GM23338 (cell line): ENCODE measurements around the gene COX10. TPM values are rescaled to one million over a fixed set of nuclear protein-coding genes. Genes with fewer than 3 reads are reported as not detected.

ENCODE experiments used
- ATAC-seq: fragments of 200-7000 bp; cut with Tn5 transposase; 3 replicates; pipeline ENCODE4 v1.9.1; 2020
- DNase-seq: peaks from one replicate; pipeline ENCODE4 v3.0.0-alpha.2; 2015; ENCODE audit warnings: low spot score
- H2AFZ ChIP-seq: fragments of 200-600 bp; sonication (generic); 2 replicates; pipeline ENCODE4 v1.8.0; 2016; ENCODE audit warnings: antibody characterized with exemption, mild to moderate bottlenecking, moderate library complexity
- H3F3A ChIP-seq: fragments of 200-600 bp; sonication (generic); replicated peaks from 2 replicates; pipeline ENCODE4 v1.8.0; 2017; ENCODE audit warnings: antibody characterized with exemption, mixed run types, low read depth
- H3K27ac ChIP-seq: fragments of 200-600 bp; sonication (generic); 2 replicates; pipeline ENCODE4 v1.6.1; 2016; ENCODE audit warnings: low read depth
- H3K27me3 ChIP-seq: fragments of 200-600 bp; sonication (generic); 2 replicates; pipeline ENCODE4 v1.8.0; 2016; ENCODE audit warnings: mild to moderate bottlenecking, mixed run types, moderate library complexity; ENCODE audit not compliant: insufficient read depth
- H3K36me3 ChIP-seq: fragments of 200-600 bp; sonication (generic); 2 replicates; pipeline ENCODE4 v1.8.0; 2016; ENCODE audit warnings: mild to moderate bottlenecking; ENCODE audit not compliant: insufficient read depth
- H3K4me1 ChIP-seq: fragments of 200-600 bp; sonication (generic); 2 replicates; pipeline ENCODE4 v1.8.0; 2016; ENCODE audit warnings: mild to moderate bottlenecking, moderate library complexity; ENCODE audit not compliant: insufficient read depth
- H3K4me2 ChIP-seq: fragments of 200-600 bp; sonication (generic); 2 replicates; pipeline ENCODE4 v1.7.1; 2017; ENCODE audit warnings: mixed run types
- H3K4me3 ChIP-seq: fragments of 200-600 bp; sonication (generic); 2 replicates; pipeline ENCODE4 v1.6.1; 2016; ENCODE audit warnings: mixed run types
- H3K79me2 ChIP-seq: fragments of 200-600 bp; sonication (generic); replicated peaks from 2 replicates; pipeline ENCODE4 v1.8.0; 2017; ENCODE audit warnings: mild to moderate bottlenecking; ENCODE audit not compliant: insufficient read depth
- H3K9me2 ChIP-seq: fragments of 200-600 bp; sonication (generic); 2 replicates; pipeline ENCODE4 v1.8.0; 2017; ENCODE audit not compliant: insufficient read depth
- H4K20me1 ChIP-seq: fragments of 200-600 bp; sonication (generic); replicated peaks from 2 replicates; pipeline ENCODE4 v1.8.0; 2017; ENCODE audit warnings: mild to moderate bottlenecking; ENCODE audit not compliant: insufficient read depth
- H3K27ac Mint-ChIP-seq: 2 replicates; pipeline ENCODE4 v1.8.0; 2020; ENCODE audit warnings: inconsistent platforms, mild to moderate bottlenecking, moderate library complexity, mixed read lengths
- H3K27me3 Mint-ChIP-seq: 3 replicates; pipeline ENCODE4 v1.8.0; 2022; ENCODE audit warnings: low read depth, mild to moderate bottlenecking, moderate library complexity, mixed read lengths, inconsistent platforms; ENCODE audit not compliant: insufficient read depth, poor library complexity
- H3K36me3 Mint-ChIP-seq: 3 replicates; pipeline ENCODE4 v1.8.0; 2021; ENCODE audit warnings: low read depth, mild to moderate bottlenecking, inconsistent platforms, moderate library complexity, mixed read lengths
- H3K4me1 Mint-ChIP-seq: 3 replicates; pipeline ENCODE4 v1.8.0; 2020; ENCODE audit warnings: mild to moderate bottlenecking, inconsistent platforms, mixed read lengths
- H3K4me3 Mint-ChIP-seq: 3 replicates; pipeline ENCODE4 v1.8.0; 2021; ENCODE audit warnings: moderate library complexity, mild to moderate bottlenecking, inconsistent platforms, mixed read lengths
- H3K9me3 Mint-ChIP-seq: 3 replicates; pipeline ENCODE4 v1.8.0; 2020; ENCODE audit warnings: moderate library complexity, mild to moderate bottlenecking, inconsistent platforms, mixed read lengths
- CREB1 ChIP-seq: fragments of 250-450 bp; sonication (Bioruptor Pico); IDR thresholded peaks from 2 replicates; pipeline ENCODE4 v1.5.0; 2020; ENCODE audit warnings: low read depth, mild to moderate bottlenecking, moderate library complexity
- CTCF ChIP-seq, 2 experiments: fragments of 200-600 bp in 1 of 2; sonication (generic) in 1 of 2; conservative IDR thresholded peaks; 2 replicates each; pipeline versions ENCODE4 v1.5.1 to v1.6.1; 2016 to 2017; ENCODE audit warnings: antibody characterized with exemption in 2 of 2, low read depth in 2 of 2, mild to moderate bottlenecking in 2 of 2, moderate library complexity in 1 of 2
- EZH2 ChIP-seq: fragments of 200-600 bp; sonication (generic); IDR thresholded peaks from one replicate; pipeline ENCODE4 v1.8.0; 2017; ENCODE audit warnings: antibody characterized with exemption, mild to moderate bottlenecking, low read depth; ENCODE audit not compliant: unreplicated experiment
- EZH2phosphoT487 ChIP-seq: fragments of 200-600 bp; sonication (generic); IDR thresholded peaks from one replicate; pipeline ENCODE4 v1.8.1; 2018; ENCODE audit warnings: antibody characterized with exemption; ENCODE audit not compliant: unreplicated experiment
- JUNB ChIP-seq: IDR thresholded peaks from one replicate; pipeline ENCODE4 v1.6.1; 2016; ENCODE audit warnings: antibody characterized with exemption; ENCODE audit not compliant: unreplicated experiment
- NANOG ChIP-seq: IDR thresholded peaks from 2 replicates; pipeline ENCODE4 v1.6.1; 2016; ENCODE audit warnings: antibody characterized with exemption, borderline replicate concordance
- STAT1 ChIP-seq: IDR thresholded peaks from one replicate; pipeline ENCODE4 v1.6.1; 2016; ENCODE audit warnings: antibody characterized with exemption; ENCODE audit not compliant: unreplicated experiment
- ZNF331 ChIP-seq: fragments of 250-450 bp; sonication (Bioruptor Pico); IDR thresholded peaks from 2 replicates; pipeline ENCODE4 v1.5.0; 2020; ENCODE audit warnings: low read depth, mild to moderate bottlenecking, moderate library complexity
- polyA plus RNA-seq: library from polyadenylated mRNA; unstranded; fragments of >200 nt; fragmentation: Nextera tagmentation; extraction: Ambion mirVana; gene quantifications from 2 replicates; pipeline ENCODE4 v1.2.1, GENCODE V29; 2016
- total RNA-seq: library from RNA; depleted of rRNA; stranded (reverse); fragments of >200 nt; shearing (Covaris generic); gene quantifications from 2 replicates; pipeline ENCODE4 v1.2.3, GENCODE V29; 2014
- TF ChIP-seq, protein P1 (sequence below): IDR thresholded peaks from one replicate; pipeline ENCODE4 v1.6.1; 2018; ENCODE audit warnings: antibody characterized with exemption; ENCODE audit not compliant: unreplicated experiment
- TF ChIP-seq, protein P2 (sequence below): fragments of 250-450 bp; sonication (Bioruptor Pico); IDR thresholded peaks from 2 replicates; pipeline ENCODE4 v1.5.0; 2020; ENCODE audit warnings: mild to moderate bottlenecking, moderate library complexity

COX10 gene
- total and polyA plus RNA-seq, 2 experiments from 2014 or later = 25.7 to 46.6 TPM

GRCh38 chr17:14153374-14153773, 84.1 kb downstream of the COX10 start (continued):
- TF ChIP-seq, protein P1, sequence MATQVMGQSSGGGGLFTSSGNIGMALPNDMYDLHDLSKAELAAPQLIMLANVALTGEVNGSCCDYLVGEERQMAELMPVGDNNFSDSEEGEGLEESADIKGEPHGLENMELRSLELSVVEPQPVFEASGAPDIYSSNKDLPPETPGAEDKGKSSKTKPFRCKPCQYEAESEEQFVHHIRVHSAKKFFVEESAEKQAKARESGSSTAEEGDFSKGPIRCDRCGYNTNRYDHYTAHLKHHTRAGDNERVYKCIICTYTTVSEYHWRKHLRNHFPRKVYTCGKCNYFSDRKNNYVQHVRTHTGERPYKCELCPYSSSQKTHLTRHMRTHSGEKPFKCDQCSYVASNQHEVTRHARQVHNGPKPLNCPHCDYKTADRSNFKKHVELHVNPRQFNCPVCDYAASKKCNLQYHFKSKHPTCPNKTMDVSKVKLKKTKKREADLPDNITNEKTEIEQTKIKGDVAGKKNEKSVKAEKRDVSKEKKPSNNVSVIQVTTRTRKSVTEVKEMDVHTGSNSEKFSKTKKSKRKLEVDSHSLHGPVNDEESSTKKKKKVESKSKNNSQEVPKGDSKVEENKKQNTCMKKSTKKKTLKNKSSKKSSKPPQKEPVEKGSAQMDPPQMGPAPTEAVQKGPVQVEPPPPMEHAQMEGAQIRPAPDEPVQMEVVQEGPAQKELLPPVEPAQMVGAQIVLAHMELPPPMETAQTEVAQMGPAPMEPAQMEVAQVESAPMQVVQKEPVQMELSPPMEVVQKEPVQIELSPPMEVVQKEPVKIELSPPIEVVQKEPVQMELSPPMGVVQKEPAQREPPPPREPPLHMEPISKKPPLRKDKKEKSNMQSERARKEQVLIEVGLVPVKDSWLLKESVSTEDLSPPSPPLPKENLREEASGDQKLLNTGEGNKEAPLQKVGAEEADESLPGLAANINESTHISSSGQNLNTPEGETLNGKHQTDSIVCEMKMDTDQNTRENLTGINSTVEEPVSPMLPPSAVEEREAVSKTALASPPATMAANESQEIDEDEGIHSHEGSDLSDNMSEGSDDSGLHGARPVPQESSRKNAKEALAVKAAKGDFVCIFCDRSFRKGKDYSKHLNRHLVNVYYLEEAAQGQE = no peak

GRCh38 chr17:14156689-14157088, 87.4 kb downstream of the COX10 start:
- DNase-seq = no peak
- no peaks in the 10 kb centered on the region for H4K20me1 ChIP-seq
- Mint-ChIP-seq H3K4me1 (peaks cover 5% of the 10 kb centered on the region; the same call in 2 of the 3 replicates), H3K27ac (no peak overlapping the region), H3K36me3 (no peaks in the 10 kb centered on the region), H3K27me3 (no peaks in the 10 kb centered on the region), H3K9me3 (no peaks in the 10 kb centered on the region), H3K4me3 (no peak overlapping the region)
- no peak overlapping the region for H2AFZ ChIP-seq
- ATAC-seq = no peak
- no peaks in the 10 kb centered on the region for H3K27me3 ChIP-seq
- H3K4me3 ChIP-seq = no peak overlapping the region
- H3K36me3 ChIP-seq = no peaks in the 10 kb centered on the region
- no peak overlapping the region for H3K4me2 ChIP-seq
- no peaks in the 10 kb centered on the region; the same call in none of the 2 replicates for H3K79me2 ChIP-seq
- no peaks in the 10 kb centered on the region for H3K9me2 ChIP-seq
- H3K4me1 ChIP-seq = no peaks in the 10 kb centered on the region
- H3F3A ChIP-seq = no peaks in the 10 kb centered on the region
- no peak overlapping the region for H3K27ac ChIP-seq
- TF ChIP-seq CREB1 (CRISPR knock-in tag) = no peak
- no peak for TF ChIP-seq STAT1
- TF ChIP-seq, protein P2, sequence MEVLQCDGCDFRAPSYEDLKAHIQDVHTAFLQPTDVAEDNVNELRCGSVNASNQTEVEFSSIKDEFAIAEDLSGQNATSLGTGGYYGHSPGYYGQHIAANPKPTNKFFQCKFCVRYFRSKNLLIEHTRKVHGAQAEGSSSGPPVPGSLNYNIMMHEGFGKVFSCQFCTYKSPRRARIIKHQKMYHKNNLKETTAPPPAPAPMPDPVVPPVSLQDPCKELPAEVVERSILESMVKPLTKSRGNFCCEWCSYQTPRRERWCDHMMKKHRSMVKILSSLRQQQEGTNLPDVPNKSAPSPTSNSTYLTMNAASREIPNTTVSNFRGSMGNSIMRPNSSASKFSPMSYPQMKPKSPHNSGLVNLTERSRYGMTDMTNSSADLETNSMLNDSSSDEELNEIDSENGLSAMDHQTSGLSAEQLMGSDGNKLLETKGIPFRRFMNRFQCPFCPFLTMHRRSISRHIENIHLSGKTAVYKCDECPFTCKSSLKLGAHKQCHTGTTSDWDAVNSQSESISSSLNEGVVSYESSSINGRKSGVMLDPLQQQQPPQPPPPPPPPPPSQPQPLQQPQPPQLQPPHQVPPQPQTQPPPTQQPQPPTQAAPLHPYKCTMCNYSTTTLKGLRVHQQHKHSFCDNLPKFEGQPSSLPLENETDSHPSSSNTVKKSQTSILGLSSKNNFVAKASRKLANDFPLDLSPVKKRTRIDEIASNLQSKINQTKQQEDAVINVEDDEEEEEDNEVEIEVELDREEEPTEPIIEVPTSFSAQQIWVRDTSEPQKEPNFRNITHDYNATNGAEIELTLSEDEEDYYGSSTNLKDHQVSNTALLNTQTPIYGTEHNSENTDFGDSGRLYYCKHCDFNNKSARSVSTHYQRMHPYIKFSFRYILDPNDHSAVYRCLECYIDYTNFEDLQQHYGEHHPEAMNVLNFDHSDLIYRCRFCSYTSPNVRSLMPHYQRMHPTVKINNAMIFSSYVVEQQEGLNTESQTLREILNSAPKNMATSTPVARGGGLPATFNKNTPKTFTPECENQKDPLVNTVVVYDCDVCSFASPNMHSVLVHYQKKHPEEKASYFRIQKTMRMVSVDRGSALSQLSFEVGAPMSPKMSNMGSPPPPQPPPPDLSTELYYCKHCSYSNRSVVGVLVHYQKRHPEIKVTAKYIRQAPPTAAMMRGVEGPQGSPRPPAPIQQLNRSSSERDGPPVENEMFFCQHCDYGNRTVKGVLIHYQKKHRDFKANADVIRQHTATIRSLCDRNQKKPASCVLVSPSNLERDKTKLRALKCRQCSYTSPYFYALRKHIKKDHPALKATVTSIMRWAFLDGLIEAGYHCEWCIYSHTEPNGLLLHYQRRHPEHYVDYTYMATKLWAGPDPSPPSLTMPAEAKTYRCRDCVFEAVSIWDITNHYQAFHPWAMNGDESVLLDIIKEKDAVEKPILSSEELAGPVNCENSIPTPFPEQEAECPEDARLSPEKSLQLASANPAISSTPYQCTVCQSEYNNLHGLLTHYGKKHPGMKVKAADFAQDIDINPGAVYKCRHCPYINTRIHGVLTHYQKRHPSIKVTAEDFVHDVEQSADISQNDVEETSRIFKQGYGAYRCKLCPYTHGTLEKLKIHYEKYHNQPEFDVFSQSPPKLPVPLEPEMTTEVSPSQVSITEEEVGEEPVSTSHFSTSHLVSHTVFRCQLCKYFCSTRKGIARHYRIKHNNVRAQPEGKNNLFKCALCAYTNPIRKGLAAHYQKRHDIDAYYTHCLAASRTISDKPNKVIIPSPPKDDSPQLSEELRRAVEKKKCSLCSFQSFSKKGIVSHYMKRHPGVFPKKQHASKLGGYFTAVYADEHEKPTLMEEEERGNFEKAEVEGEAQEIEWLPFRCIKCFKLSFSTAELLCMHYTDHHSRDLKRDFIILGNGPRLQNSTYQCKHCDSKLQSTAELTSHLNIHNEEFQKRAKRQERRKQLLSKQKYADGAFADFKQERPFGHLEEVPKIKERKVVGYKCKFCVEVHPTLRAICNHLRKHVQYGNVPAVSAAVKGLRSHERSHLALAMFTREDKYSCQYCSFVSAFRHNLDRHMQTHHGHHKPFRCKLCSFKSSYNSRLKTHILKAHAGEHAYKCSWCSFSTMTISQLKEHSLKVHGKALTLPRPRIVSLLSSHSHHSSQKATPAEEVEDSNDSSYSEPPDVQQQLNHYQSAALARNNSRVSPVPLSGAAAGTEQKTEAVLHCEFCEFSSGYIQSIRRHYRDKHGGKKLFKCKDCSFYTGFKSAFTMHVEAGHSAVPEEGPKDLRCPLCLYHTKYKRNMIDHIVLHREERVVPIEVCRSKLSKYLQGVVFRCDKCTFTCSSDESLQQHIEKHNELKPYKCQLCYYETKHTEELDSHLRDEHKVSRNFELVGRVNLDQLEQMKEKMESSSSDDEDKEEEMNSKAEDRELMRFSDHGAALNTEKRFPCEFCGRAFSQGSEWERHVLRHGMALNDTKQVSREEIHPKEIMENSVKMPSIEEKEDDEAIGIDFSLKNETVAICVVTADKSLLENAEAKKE = no peak
- TF ChIP-seq NANOG = no peak
- no peak for TF ChIP-seq ZNF331
- TF ChIP-seq, protein P1 = no peak
- no peak for TF ChIP-seq EZH2
- no peak for TF ChIP-seq EZH2phosphoT487
- no peak for TF ChIP-seq CTCF (conservative IDR thresholded peaks at IDR 0.05; ENCODE audit: low read depth in 2 of 2)
- no peak for TF ChIP-seq JUNB
